ENCODE results near the gene ARHGEF39.
A peak's percentile ranks its signal among the peaks of the same experiment; 100 is the strongest.

ARHGEF39 gene

GRCh38 chr9:35696520-35697215 lies 31.7 kb upstream of the ARHGEF39 start:
- Histone ChIP-seq H3K9me3 (replicated peaks in 1 of 11) (no peaks in the 10 kb centered on the region), H3K4me1 (peaks cover 0 to 4% (median 3%) of the 10 kb centered on the region in 10 experiments; a peak in 14 of 20 replicates), H3K27ac (no peak overlapping the region), H3K36me3 (peaks cover 60 to 69% (median 63%) of the 10 kb centered on the region in 11 experiments), H3K9ac (no peak overlapping the region), H3K4me3 (no peak overlapping the region), H4K20me1 (peaks cover 4 to 60% (median 32%) of the 10 kb centered on the region in 11 experiments; a peak in 18 of 22 replicates), H3K4me2 (no peak overlapping the region), H3K27me3 (no peaks in the 10 kb centered on the region)
- no peak for TF ChIP-seq Cebpa-rat (IDR thresholded peaks at IDR 0.05)

- peaks cover 53 to 62% (median 56%) of the 10 kb centered on the region in 11 experiments for H3K36me3 ChIP-seq
- no peak overlapping the region for H3K27ac ChIP-seq
- H4K20me1 ChIP-seq = peaks cover 4 to 53% (median 32%) of the 10 kb centered on the region in 11 experiments; a peak in 18 of 22 replicates
- TF ChIP-seq Cebpa-rat (IDR thresholded peaks at IDR 0.05) = no peak
- H3K4me2 ChIP-seq = no peak overlapping the region
- H3K27me3 ChIP-seq = no peaks in the 10 kb centered on the region
- H3K9me3 ChIP-seq (replicated peaks in 1 of 11) = no peaks in the 10 kb centered on the region
- no peak overlapping the region for H3K9ac ChIP-seq
- no peak overlapping the region for H3K4me3 ChIP-seq
- H3K4me1 ChIP-seq = peaks cover 7 to 11% (median 10%) of the 10 kb centered on the region in 10 experiments
Observed at GRCh38 chr9:35695943-35696401, 31.0 kb upstream of the ARHGEF39 start.

- peaks cover 0 to 13% (median 6%) of the 10 kb centered on the region in 11 experiments; a peak in 11 of 22 replicates for H4K20me1 ChIP-seq
- peak overlapping the region in 9 of 11 experiments; percentile 78 to 99 (median 97); a peak in 14 of 22 replicates for H3K4me2 ChIP-seq
- no peak overlapping the region for H3K4me3 ChIP-seq
- peak overlapping the region in 2 of 11 experiments; percentile 83 to 85; a peak in 2 of 22 replicates for H3K9ac ChIP-seq
- no peaks in the 10 kb centered on the region for H3K27me3 ChIP-seq
- H3K4me1 ChIP-seq = peaks cover 39 to 47% (median 44%) of the 10 kb centered on the region in 10 experiments
- H3K27ac ChIP-seq = peak overlapping the region in 4 of 11 experiments; percentile 78 to 87 (median 84); a peak in 5 of 22 replicates
- H3K9me3 ChIP-seq (replicated peaks in 1 of 11) = no peaks in the 10 kb centered on the region
- peaks cover 11 to 21% (median 14%) of the 10 kb centered on the region in 11 experiments for H3K36me3 ChIP-seq
- TF ChIP-seq Cebpa-rat (IDR thresholded peaks at IDR 0.05) = no peak
Observed at GRCh38 chr9:35691757-35692301, 26.8 kb upstream of the ARHGEF39 start.

- Histone ChIP-seq H3K36me3 (peaks cover 7 to 15% (median 9%) of the 10 kb centered on the region in 11 experiments), H3K4me2 (peak overlapping the region; percentile 78 to 99 (median 96)), H3K27me3 (no peaks in the 10 kb centered on the region), H3K27ac (peak overlapping the region; percentile 64 to 87 (median 80); a peak in 20 of 22 replicates), H3K9ac (peak overlapping the region; percentile 78 to 86 (median 83); a peak in 21 of 22 replicates), H3K4me3 (peak overlapping the region; percentile 61 to 81 (median 68); a peak in 19 of 20 replicates), H3K9me3 (replicated peaks in 1 of 11) (no peaks in the 10 kb centered on the region), H3K4me1 (peaks cover 39 to 51% (median 48%) of the 10 kb centered on the region in 10 experiments), H4K20me1 (peaks cover 0 to 7% (median 2%) of the 10 kb centered on the region in 11 experiments; a peak in 7 of 22 replicates)
- TF ChIP-seq Cebpa-rat (IDR thresholded peaks at IDR 0.05) = no peak
Observed at GRCh38 chr9:35691334-35691650, 26.3 kb upstream of the ARHGEF39 start.

GRCh38 chr9:35690614-35691333 lies 25.8 kb upstream of the ARHGEF39 start:
- peaks cover 0 to 2% (median 0%) of the 10 kb centered on the region in 11 experiments; a peak in 3 of 22 replicates for H4K20me1 ChIP-seq
- H3K36me3 ChIP-seq = peaks cover 2 to 15% (median 4%) of the 10 kb centered on the region in 11 experiments
- H3K9me3 ChIP-seq (replicated peaks in 1 of 11) = no peaks in the 10 kb centered on the region
- no peak for TF ChIP-seq Cebpa-rat (IDR thresholded peaks at IDR 0.05)
- H3K27me3 ChIP-seq = no peaks in the 10 kb centered on the region
- peak overlapping the region; percentile 78 to 99 (median 96) for H3K4me2 ChIP-seq
- peak overlapping the region; percentile 78 to 86 (median 83) for H3K9ac ChIP-seq
- H3K27ac ChIP-seq = peak overlapping the region; percentile 64 to 87 (median 80)
- peaks cover 39 to 51% (median 48%) of the 10 kb centered on the region in 10 experiments for H3K4me1 ChIP-seq
- peak overlapping the region; percentile 61 to 81 (median 68) for H3K4me3 ChIP-seq

- peaks cover 39 to 51% (median 48%) of the 10 kb centered on the region in 10 experiments for H3K4me1 ChIP-seq
- H4K20me1 ChIP-seq = no peaks in the 10 kb centered on the region
- no peak for TF ChIP-seq Cebpa-rat (IDR thresholded peaks at IDR 0.05)
- peaks cover under 1 to 15% (median 5%) of the 10 kb centered on the region in 11 experiments; a peak in 16 of 22 replicates for H3K36me3 ChIP-seq
- H3K4me2 ChIP-seq = peak overlapping the region; percentile 78 to 99 (median 96)
- peak overlapping the region; percentile 61 to 81 (median 68) for H3K4me3 ChIP-seq
- H3K27me3 ChIP-seq = no peaks in the 10 kb centered on the region
- peak overlapping the region; percentile 27 to 87 (median 80); a peak in 21 of 22 replicates for H3K27ac ChIP-seq
- H3K9ac ChIP-seq = peak overlapping the region; percentile 78 to 86 (median 83)
- no peaks in the 10 kb centered on the region for H3K9me3 ChIP-seq (replicated peaks in 1 of 11)
Observed at GRCh38 chr9:35690294-35690613, 25.3 kb upstream of the ARHGEF39 start.

GRCh38 chr9:35689542-35690293 lies 24.7 kb upstream of the ARHGEF39 start, which contains the start of gene TPM2:
TPM2 (minus strand) TSS chr9:35689925; CDS start chr9:35689817, 108 bp downstream.
- Histone ChIP-seq H4K20me1 (no peaks in the 10 kb centered on the region), H3K4me3 (peak within 1 kb of the TSS; percentile 61 to 81 (median 68)), H3K9ac (peak within 1 kb of the TSS; percentile 78 to 86 (median 83)), H3K36me3 (peaks cover 5 to 16% (median 10%) of the 10 kb centered on the region in 11 experiments; a peak in 17 of 22 replicates), H3K4me2 (peak within 1 kb of the TSS; percentile 78 to 99 (median 96)), H3K9me3 (replicated peaks in 1 of 11) (no peaks in the 10 kb centered on the region), H3K4me1 (peaks cover 39 to 51% (median 48%) of the 10 kb centered on the region in 10 experiments), H3K27ac (peak within 1 kb of the TSS; percentile 64 to 87 (median 80)), H3K27me3 (no peaks in the 10 kb centered on the region)
- TF ChIP-seq Cebpa-rat (IDR thresholded peaks at IDR 0.05) = no peak
